ENCODE data around the gene CAPN5. TPM values are rescaled to one million over a fixed set of nuclear protein-coding genes. Genes with fewer than 3 reads are reported as not detected.

Gene CAPN5
- total and polyA plus RNA-seq, 2 experiments from 2014 or later: 10.2 to 32.2 TPM

- H3K79me2 ChIP-seq (replicated peaks; ENCODE audit: insufficient read depth): no peaks in the 10 kb centered on the region
- H3K4me1 ChIP-seq (ENCODE audit: insufficient read depth): peaks cover 12% of the 10 kb centered on the region
- no peaks in the 10 kb centered on the region for H3K9me3 Mint-ChIP-seq
- no peaks in the 10 kb centered on the region for H3F3A ChIP-seq (replicated peaks; ENCODE audit: low read depth)
- peaks cover 29% of the 10 kb centered on the region for H3K4me1 Mint-ChIP-seq
- no peak overlapping the region for H3K27ac ChIP-seq (ENCODE audit: low read depth)
- peak overlapping the region; percentile 68 for H3K4me3 ChIP-seq
- no peak for TF ChIP-seq CREB1 (CRISPR knock-in tag; IDR thresholded peaks at IDR 0.05; ENCODE audit: low read depth)
- peak; percentile 40; the same call in 1 of the 2 replicates for TF ChIP-seq POLR2AphosphoS5 (IDR thresholded peaks at IDR 0.05; ENCODE audit: low read depth)
- peak overlapping the region; percentile 27; the same call in 1 of the 2 replicates for H3K27ac Mint-ChIP-seq
- peak overlapping the region; percentile 80 for H3K4me3 Mint-ChIP-seq
- H3K27me3 ChIP-seq (ENCODE audit: insufficient read depth): no peaks in the 10 kb centered on the region
- no peaks in the 10 kb centered on the region for H3K9me2 ChIP-seq (ENCODE audit: insufficient read depth)
- no peaks in the 10 kb centered on the region for H3K36me3 ChIP-seq (ENCODE audit: insufficient read depth)
- peak overlapping the region; percentile 97 for H2AFZ ChIP-seq
- DNase-seq (ENCODE audit: low spot score) (peak; percentile 81), ATAC-seq (peak; percentile 72)
- no peaks in the 10 kb centered on the region for H3K36me3 Mint-ChIP-seq (ENCODE audit: low read depth)
- peaks cover 23% of the 10 kb centered on the region for H3K27me3 Mint-ChIP-seq (ENCODE audit: insufficient read depth, low read depth, poor library complexity)
- H4K20me1 ChIP-seq (replicated peaks; ENCODE audit: insufficient read depth): no peaks in the 10 kb centered on the region
- peak overlapping the region; percentile 84 for H3K4me2 ChIP-seq
These were observed 81.0 kb downstream of the CAPN5 start for GRCh38 chr11:77147668-77148321.

- no peak overlapping the region for H3K4me2 ChIP-seq
- H3K9me2 ChIP-seq (ENCODE audit: insufficient read depth): no peaks in the 10 kb centered on the region
- Mint-ChIP-seq H3K36me3 (ENCODE audit: low read depth) (no peaks in the 10 kb centered on the region), H3K4me1 (peaks cover 29% of the 10 kb centered on the region), H3K4me3 (peak overlapping the region; percentile 38; the same call in 1 of the 3 replicates), H3K27ac (no peak overlapping the region), H3K9me3 (no peaks in the 10 kb centered on the region), H3K27me3 (ENCODE audit: insufficient read depth, low read depth, poor library complexity) (peaks cover 21% of the 10 kb centered on the region)
- no peaks in the 10 kb centered on the region for H4K20me1 ChIP-seq (replicated peaks; ENCODE audit: insufficient read depth)
- no peak overlapping the region for H2AFZ ChIP-seq
- no peak for ATAC-seq
- no peaks in the 10 kb centered on the region for H3K27me3 ChIP-seq (ENCODE audit: insufficient read depth)
- DNase-seq (ENCODE audit: low spot score): no peak
- no peak overlapping the region for H3K27ac ChIP-seq (ENCODE audit: low read depth)
- peaks cover 12% of the 10 kb centered on the region for H3K4me1 ChIP-seq (ENCODE audit: insufficient read depth)
- no peak overlapping the region for H3K4me3 ChIP-seq
- H3K36me3 ChIP-seq (ENCODE audit: insufficient read depth): no peaks in the 10 kb centered on the region
- no peaks in the 10 kb centered on the region for H3K79me2 ChIP-seq (replicated peaks; ENCODE audit: insufficient read depth)
- H3F3A ChIP-seq (replicated peaks; ENCODE audit: low read depth): no peaks in the 10 kb centered on the region
- TF ChIP-seq ZNF331 (CRISPR knock-in tag; IDR thresholded peaks at IDR 0.05; ENCODE audit: low read depth) (no peak), NANOG (IDR thresholded peaks at IDR 0.05; ENCODE audit: borderline replicate concordance) (no peak), POLR2AphosphoS5 (IDR thresholded peaks at IDR 0.05; ENCODE audit: low read depth) (no peak), REST (IDR thresholded peaks at IDR 0.05; ENCODE audit: unreplicated experiment) (no peak), CTCF (conservative IDR thresholded peaks at IDR 0.05; ENCODE audit: low read depth in 2 of 2) (no peak), ZNF462 (CRISPR knock-in tag; IDR thresholded peaks at IDR 0.05) (no peak), JUNB (IDR thresholded peaks at IDR 0.05; ENCODE audit: unreplicated experiment) (no peak)
These were observed 82.4 kb downstream of the CAPN5 start for GRCh38 chr11:77148963-77149715.

Data from GM23338 (cell line).